Effector CD8-positive, alpha-beta T cell (primary cell): Measurements from ENCODE around the gene INPP4A.

Experiments used
- DNase-seq: peaks from one replicate; lab custom pipeline; 2025; lab: John Stamatoyannopoulos, UW

INPP4A gene

GRCh38 chr2:98564541-98565132 lies 120.0 kb downstream of the INPP4A start:
- DNase-seq = no peak

- DNase-seq = no peak
Observed at GRCh38 chr2:98565286-98565860, 120.7 kb downstream of the INPP4A start.

- DNase-seq = no peak
Observed at GRCh38 chr2:98565941-98566340, 121.3 kb downstream of the INPP4A start.

- DNase-seq = no peak
Observed at GRCh38 chr2:98568161-98568956, 123.7 kb downstream of the INPP4A start.

GRCh38 chr2:98569197-98569793 lies 124.6 kb downstream of the INPP4A start:
- DNase-seq = peak; percentile 71

- no peak for DNase-seq
Observed at GRCh38 chr2:98569915-98570314, 125.3 kb downstream of the INPP4A start.

GRCh38 chr2:98570356-98570755 lies 125.7 kb downstream of the INPP4A start:
- no peak for DNase-seq

GRCh38 chr2:98571121-98571701 lies 126.6 kb downstream of the INPP4A start:
- no peak for DNase-seq

GRCh38 chr2:98571796-98572195 lies 127.1 kb downstream of the INPP4A start:
- DNase-seq = no peak

GRCh38 chr2:98572211-98572610 lies 127.6 kb downstream of the INPP4A start:
- DNase-seq = no peak

GRCh38 chr2:98572676-98573075 lies 128.0 kb downstream of the INPP4A start:
- DNase-seq = no peak

- DNase-seq = no peak
Observed at GRCh38 chr2:98573426-98573825, 128.8 kb downstream of the INPP4A start.

GRCh38 chr2:98576666-98577312 lies 132.1 kb downstream of the INPP4A start:
- DNase-seq = no peak

- no peak for DNase-seq
Observed at GRCh38 chr2:98577313-98577712, 132.7 kb downstream of the INPP4A start.

GRCh38 chr2:98578231-98578630 lies 133.6 kb downstream of the INPP4A start:
- DNase-seq = no peak

GRCh38 chr2:98579926-98580325 lies 135.3 kb downstream of the INPP4A start:
- DNase-seq = no peak

GRCh38 chr2:98580656-98581284 lies 136.1 kb downstream of the INPP4A start:
- no peak for DNase-seq

GRCh38 chr2:98582523-98582922 lies 137.9 kb downstream of the INPP4A start:
- DNase-seq = no peak

- DNase-seq = no peak
Observed at GRCh38 chr2:98583276-98583675, 138.6 kb downstream of the INPP4A start.

GRCh38 chr2:98583816-98584618 lies 139.4 kb downstream of the INPP4A start:
- DNase-seq = no peak

GRCh38 chr2:98585386-98585785 lies 140.7 kb downstream of the INPP4A start:
- no peak for DNase-seq
